IMR-90 (cell line): ENCODE measurements around the gene MID1. TPM values are rescaled to one million over a fixed set of nuclear protein-coding genes. Genes with fewer than 3 reads are reported as not detected.

Experiments
- ATAC-seq: fragments of 200-7000 bp; cut with Tn5 transposase; 2 replicates; pipeline ENCODE4 v1.9.1; 2020; ENCODE audit warnings: low read depth, mild to moderate bottlenecking, moderate library complexity
- BruUV-seq: library from RNA; stranded (reverse); fragments of 400-500 nt; replicated peaks from 2 replicates; lab custom pipeline; 2021; lab: Mats Ljungman, UMichigan
- CTCF ChIA-PET: fragments of 300-600 bp; formaldehyde crosslinking; extraction: SDS; loops from one replicate; lab custom pipeline; 2021; ENCODE audit warnings: antibody characterized with exemption; lab: Yijun Ruan, JAX
- POLR2A ChIA-PET: fragments of 300-600 bp; sonication (Branson Sonifier 250); formaldehyde crosslinking; loops from one replicate; lab custom pipeline; 2022; ENCODE audit warnings: antibody characterized with exemption; ENCODE audit not compliant: unreplicated experiment; lab: Charles Lee
- DNase-seq: peaks from one replicate; pipeline ENCODE4 v3.0.0; 2013
- H2AFZ ChIP-seq: replicated peaks from 2 replicates; pipeline ENCODE3; 2013; ENCODE audit warnings: low read length, mild to moderate bottlenecking; ENCODE audit not compliant: poor library complexity
- H2AK5ac ChIP-seq: 2 replicates; pipeline ENCODE4 v1.6.1; 2013; ENCODE audit warnings: low read depth, low read length, inconsistent platforms
- H2AK9ac ChIP-seq: replicated peaks from 2 replicates; pipeline ENCODE3; 2013; ENCODE audit warnings: mild to moderate bottlenecking, low read depth, low read length, moderate library complexity; ENCODE audit not compliant: poor library complexity
- H2BK120ac ChIP-seq: 2 replicates; pipeline ENCODE4 v1.6.1; 2013; ENCODE audit warnings: low read depth, low read length, inconsistent platforms
- H2BK15ac ChIP-seq: 3 replicates; pipeline ENCODE4 v1.6.1; 2013; ENCODE audit warnings: low read depth, low read length, inconsistent platforms
- H2BK20ac ChIP-seq: 2 replicates; pipeline ENCODE4 v1.6.1; 2013; ENCODE audit warnings: low read depth, mild to moderate bottlenecking, inconsistent platforms, low read length, moderate library complexity
- H2BK5ac ChIP-seq: 2 replicates; pipeline ENCODE4 v1.6.1; 2013; ENCODE audit warnings: mild to moderate bottlenecking, low read depth, low read length, inconsistent platforms; ENCODE audit not compliant: poor library complexity, severe bottlenecking
- H3K14ac ChIP-seq: replicated peaks from 2 replicates; pipeline ENCODE4 v1.6.1; 2013; ENCODE audit warnings: low read depth, low read length, inconsistent platforms
- H3K18ac ChIP-seq: 2 replicates; pipeline ENCODE4 v1.6.1; 2013; ENCODE audit warnings: low read depth, low read length, control low read depth
- H3K23ac ChIP-seq: 2 replicates; pipeline ENCODE4 v1.6.1; 2013; ENCODE audit warnings: low read depth, low read length, inconsistent platforms
- H3K27ac ChIP-seq: 2 replicates; pipeline ENCODE4 v1.5.1; 2013; ENCODE audit warnings: mild to moderate bottlenecking, control low read depth, low read length; ENCODE audit not compliant: insufficient read depth
- H3K27me3 ChIP-seq: 2 replicates; pipeline ENCODE4 v1.6.1; 2013; ENCODE audit warnings: low read length; ENCODE audit not compliant: control insufficient read depth, insufficient read depth
- H3K36me3 ChIP-seq: 2 replicates; pipeline ENCODE4 v1.6.1; 2013; ENCODE audit warnings: low read length, mixed read lengths; ENCODE audit not compliant: control insufficient read depth, insufficient read depth
- H3K4ac ChIP-seq: 2 replicates; pipeline ENCODE4 v1.6.1; 2013; ENCODE audit warnings: low read depth, low read length, inconsistent platforms
- H3K4me1 ChIP-seq: 2 replicates; pipeline ENCODE4 v1.6.1; 2013; ENCODE audit warnings: low read length, mixed read lengths; ENCODE audit not compliant: control insufficient read depth, insufficient read depth
- H3K4me2 ChIP-seq: 2 replicates; pipeline ENCODE4 v1.6.1; 2013; ENCODE audit warnings: low read depth, mild to moderate bottlenecking, control low read depth, low read length, moderate library complexity
- H3K4me3 ChIP-seq: 2 replicates; pipeline ENCODE4 v1.5.1; 2013; ENCODE audit warnings: low read depth, mild to moderate bottlenecking, control low read depth, low read length, moderate library complexity; ENCODE audit not compliant: insufficient read depth
- H3K56ac ChIP-seq: 2 replicates; pipeline ENCODE4 v1.6.1; 2013; ENCODE audit warnings: low read length, inconsistent platforms; ENCODE audit not compliant: insufficient read depth; ENCODE audit errors: extremely low read depth
- H3K79me1 ChIP-seq, 2 experiments: 2 replicates each; pipeline ENCODE4 v1.6.1; 2013; ENCODE audit warnings: low read length in 2 of 2, inconsistent platforms in 1 of 2, low read depth in 1 of 2
- H3K9ac ChIP-seq: 2 replicates; pipeline ENCODE4 v1.6.1; 2013; ENCODE audit warnings: low read depth, low read length, control low read depth
- H3K9me1 ChIP-seq: 2 replicates; pipeline ENCODE4 v1.6.1; 2013; ENCODE audit warnings: low read length, inconsistent platforms; ENCODE audit not compliant: insufficient read depth
- H3K9me3 ChIP-seq: 2 replicates; pipeline ENCODE4 v1.6.1; 2013; ENCODE audit warnings: low read length; ENCODE audit not compliant: control insufficient read depth, insufficient read depth
- H4K20me1 ChIP-seq: 2 replicates; pipeline ENCODE4 v1.6.1; 2013; ENCODE audit warnings: low read length, inconsistent platforms; ENCODE audit not compliant: insufficient read depth
- H4K5ac ChIP-seq: 2 replicates; pipeline ENCODE4 v1.6.1; 2013; ENCODE audit warnings: mild to moderate bottlenecking, low read depth, low read length, control low read depth
- H4K8ac ChIP-seq, 2 experiments: 2 replicates each; pipeline ENCODE4 v1.6.1; 2013; ENCODE audit warnings: low read depth in 2 of 2, low read length in 2 of 2, control low read depth in 1 of 2, inconsistent platforms in 1 of 2
- H4K91ac ChIP-seq: 2 replicates; pipeline ENCODE4 v1.6.1; 2013; ENCODE audit warnings: low read depth, low read length, inconsistent platforms; ENCODE audit not compliant: insufficient read depth
- BHLHE40 ChIP-seq: fragments of 150-350 bp; IDR thresholded peaks from 2 replicates; pipeline ENCODE4 v1.6.1; 2016; ENCODE audit warnings: mild to moderate bottlenecking, low read depth, low read length
- CEBPB ChIP-seq: IDR thresholded peaks from 2 replicates; pipeline ENCODE4 v1.6.1; 2012; ENCODE audit warnings: low read depth, low read length, improper control_type of control experiment
- CHD1 ChIP-seq: IDR thresholded peaks from 2 replicates; pipeline ENCODE4 v1.6.1; 2012; ENCODE audit warnings: low read depth, low read length, improper control_type of control experiment
- CTCF ChIP-seq: conservative IDR thresholded peaks from 2 replicates; pipeline ENCODE4 v1.5.1; 2012; ENCODE audit warnings: mild to moderate bottlenecking, low read depth, low read length, improper control_type of control experiment
- ELK1 ChIP-seq: fragments of 150-350 bp; IDR thresholded peaks from 2 replicates; pipeline ENCODE4 v1.6.1; 2016; ENCODE audit warnings: low read depth, mild to moderate bottlenecking, low read length, moderate library complexity, borderline replicate concordance
- FOS ChIP-seq: fragments of 150-350 bp; IDR thresholded peaks from 2 replicates; pipeline ENCODE4 v1.6.1; 2016; ENCODE audit warnings: low read depth, low read length
- MAFK ChIP-seq: IDR thresholded peaks from 2 replicates; pipeline ENCODE4 v1.6.1; 2012; ENCODE audit warnings: low read depth, low read length, improper control_type of control experiment
- MAZ ChIP-seq: IDR thresholded peaks from 2 replicates; pipeline ENCODE4 v1.6.1; 2012; ENCODE audit warnings: low read depth, mild to moderate bottlenecking, low read length, improper control_type of control experiment, moderate library complexity, borderline replicate concordance
- MXI1 ChIP-seq: IDR thresholded peaks from 2 replicates; pipeline ENCODE4 v1.6.1; 2012; ENCODE audit warnings: low read depth, mild to moderate bottlenecking, low read length, moderate library complexity, borderline replicate concordance
- NFE2L2 ChIP-seq: fragments of 150-350 bp; IDR thresholded peaks from 2 replicates; pipeline ENCODE4 v1.6.1; 2016; ENCODE audit warnings: low read depth, mild to moderate bottlenecking, low read length
- POLR2A ChIP-seq: IDR thresholded peaks from 2 replicates; pipeline ENCODE4 v1.6.1; 2012; ENCODE audit warnings: mild to moderate bottlenecking, low read depth, low read length
- RAD21 ChIP-seq: IDR thresholded peaks from 2 replicates; pipeline ENCODE4 v1.6.1; 2012; ENCODE audit warnings: low read length, improper control_type of control experiment
- RCOR1 ChIP-seq: IDR thresholded peaks from 2 replicates; pipeline ENCODE4 v1.6.1; 2012; ENCODE audit warnings: mild to moderate bottlenecking, low read length, improper control_type of control experiment; ENCODE audit not compliant: insufficient replicate concordance
- RFX5 ChIP-seq: IDR thresholded peaks from 2 replicates; pipeline ENCODE4 v1.8.0; 2012; ENCODE audit warnings: low read depth, mild to moderate bottlenecking, low read length, moderate library complexity
- SMC3 ChIP-seq: fragments of 150-350 bp; IDR thresholded peaks from 2 replicates; pipeline ENCODE4 v1.6.1; 2016; ENCODE audit warnings: low read depth, mild to moderate bottlenecking, antibody characterized with exemption, low read length, moderate library complexity
- USF2 ChIP-seq: fragments of 150-350 bp; IDR thresholded peaks from 2 replicates; pipeline ENCODE4 v1.6.1; 2017; ENCODE audit warnings: mild to moderate bottlenecking, antibody characterized with exemption, low read length, low read depth
- WGBS, 2 experiments: methylation state at CpG; one replicate each; pipeline versions ENCODE4 v1.1.5 to v1.1.7; 2013; ENCODE audit warnings: missing lambda C conversion rate in 2 of 2; ENCODE audit not compliant: insufficient read length in 1 of 2; ENCODE audit errors: extremely low coverage in 2 of 2; 5-methylcytosine and 5-hydroxymethylcytosine counted together
- dilution Hi-C: fragments of 300-500 bp; cut with HindIII; formaldehyde crosslinking; loops from one replicate; pipeline ENCODE4 v1.14.3; 2018; ENCODE audit warnings: low sequenced_read_pairs; ENCODE audit not compliant: unreplicated experiment
- in situ Hi-C: fragments of 300-500 bp; cut with MboI; formaldehyde crosslinking; loops from 3 replicates; pipeline ENCODE4 v1.14.3; 2019; ENCODE audit warnings: low sequenced_read_pairs, inconsistent platforms, mixed read lengths
- intact Hi-C: fragments of 100-400 bp; cut with micrococcal nuclease; formaldehyde crosslinking; loops from 2 replicates; pipeline ENCODE4 v1.10.0; 2022
- polyA plus RNA-seq, 3 experiments: library from polyadenylated mRNA; depleted of rRNA; stranded (reverse); fragments of >200 nt; gene quantifications; 2 replicates each; pipeline ENCODE4 v1.2.3, GENCODE V29; 2012; ENCODE audit warnings: low replicate concordance in 1 of 3
- total RNA-seq: library from RNA; depleted of rRNA; stranded (reverse); fragments of >200 nt; gene quantifications from 2 replicates; pipeline ENCODE4 v1.2.3, GENCODE V29; 2012

MID1 gene
- total and polyA plus RNA-seq, 2 of the 4 experiments (the other 2 are of a cell fraction) = 37.2 to 106 TPM

GRCh38 chrX:10656214-10656613 lies 35.8 kb upstream of the MID1 start:
- Histone ChIP-seq H3K4me2 (no peak overlapping the region), H4K91ac (no peak overlapping the region), H3K9ac (no peak overlapping the region), H4K20me1 (no peaks in the 10 kb centered on the region), H3K27ac (no peak overlapping the region), H3K27me3 (no peaks in the 10 kb centered on the region), H3K4me1 (no peaks in the 10 kb centered on the region), H3K56ac (no peak overlapping the region), H3K18ac (no peak overlapping the region), H3K4me3 (no peak overlapping the region), H2AK5ac (no peak overlapping the region), H3K4ac (no peak overlapping the region), H3K9me3 (peaks cover 2% of the 10 kb centered on the region; the same call in 1 of the 2 replicates), H3K9me1 (no peaks in the 10 kb centered on the region), H4K5ac (no peak overlapping the region), H4K8ac (no peak overlapping the region), H2AFZ (no peak overlapping the region), H2AK9ac (no peak overlapping the region), H3K36me3 (no peaks in the 10 kb centered on the region), H2BK15ac (no peak overlapping the region), H3K23ac (no peak overlapping the region), H2BK20ac (no peak overlapping the region), H3K79me1 (no peaks in the 10 kb centered on the region), H3K14ac (no peak overlapping the region), H2BK120ac (no peak overlapping the region), H2BK5ac (no peak overlapping the region)
- ChIA-PET CTCF (no interaction called here), POLR2A (no interaction called here)
- intact Hi-C loops = no loop called here
- no TSS peak for BruUV-seq
- in situ Hi-C loops = no loop called here
- no CpG with 5 or more reads among the region's 1 CpG for WGBS, 2 experiments
- DNase-seq = no peak
- dilution Hi-C loops = no loop called here
- no peak for ATAC-seq
- TF ChIP-seq MAFK (no peak), RAD21 (no peak), RFX5 (no peak), MXI1 (no peak), RCOR1 (no peak), ELK1 (no peak), USF2 (no peak), FOS (no peak), POLR2A (no peak), SMC3 (no peak), CEBPB (no peak), MAZ (no peak), BHLHE40 (no peak), NFE2L2 (no peak), CTCF (no peak), CHD1 (no peak)
